ENCODE data around the gene BMERB1. TPM values are rescaled to one million over a fixed set of nuclear protein-coding genes. Genes with fewer than 3 reads are reported as not detected.
A peak's percentile ranks its signal among the peaks of the same experiment; 100 is the strongest.
"Not testable (repeated sequence)": the region's sequence is repeated elsewhere in the genome, so short reads cannot be mapped to it uniquely, and the experiment has no call there.

The BMERB1 gene
- total RNA-seq, 1 donor from 2014 or later: 26.4 TPM

DNA sequence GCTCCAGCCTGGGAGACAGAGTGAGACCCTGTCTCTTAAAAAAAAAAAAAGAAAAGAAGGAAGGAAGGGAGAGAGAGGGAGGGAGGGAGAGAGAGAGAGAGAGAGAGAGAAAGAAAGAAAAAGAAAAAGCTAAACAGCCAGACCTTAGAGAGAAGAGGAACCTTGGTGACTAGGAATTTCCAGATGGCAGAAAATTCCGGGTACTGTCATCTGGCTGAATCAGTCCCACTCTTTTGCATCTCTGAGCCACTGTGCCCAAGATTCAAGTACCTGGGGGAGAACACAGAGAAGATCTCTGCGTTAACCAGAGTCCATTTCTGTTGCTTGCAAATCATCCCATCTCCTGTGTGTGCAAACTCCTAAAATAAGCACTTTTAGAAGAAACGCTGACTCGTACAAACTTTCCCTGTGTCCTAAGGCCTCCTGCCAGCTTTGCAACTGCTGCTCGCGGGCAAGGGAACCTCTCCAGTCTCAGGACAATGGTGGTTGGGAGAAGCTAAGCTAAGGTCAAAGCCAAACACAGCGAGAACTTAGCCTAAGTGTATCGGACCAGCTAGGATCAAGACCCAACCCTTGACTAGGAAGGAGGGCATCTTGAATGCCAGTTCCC is 18.0 kb downstream of the BMERB1 start:
- peaks cover 4% of the 10 kb centered on the region for H3K27me3 Mint-ChIP-seq
- peak overlapping the region; percentile 46 for H3K27ac Mint-ChIP-seq
- H3K9me3 Mint-ChIP-seq: no peaks in the 10 kb centered on the region
- H3K4me3 Mint-ChIP-seq: no peak overlapping the region
- H3K36me3 Mint-ChIP-seq: no peaks in the 10 kb centered on the region
- H3K4me1 Mint-ChIP-seq (ENCODE audit: unreplicated experiment): peaks cover 18% of the 10 kb centered on the region
- DNase-seq (ENCODE audit: extremely low spot score, unreplicated experiment): no peak
- TF ChIP-seq, protein P1, sequence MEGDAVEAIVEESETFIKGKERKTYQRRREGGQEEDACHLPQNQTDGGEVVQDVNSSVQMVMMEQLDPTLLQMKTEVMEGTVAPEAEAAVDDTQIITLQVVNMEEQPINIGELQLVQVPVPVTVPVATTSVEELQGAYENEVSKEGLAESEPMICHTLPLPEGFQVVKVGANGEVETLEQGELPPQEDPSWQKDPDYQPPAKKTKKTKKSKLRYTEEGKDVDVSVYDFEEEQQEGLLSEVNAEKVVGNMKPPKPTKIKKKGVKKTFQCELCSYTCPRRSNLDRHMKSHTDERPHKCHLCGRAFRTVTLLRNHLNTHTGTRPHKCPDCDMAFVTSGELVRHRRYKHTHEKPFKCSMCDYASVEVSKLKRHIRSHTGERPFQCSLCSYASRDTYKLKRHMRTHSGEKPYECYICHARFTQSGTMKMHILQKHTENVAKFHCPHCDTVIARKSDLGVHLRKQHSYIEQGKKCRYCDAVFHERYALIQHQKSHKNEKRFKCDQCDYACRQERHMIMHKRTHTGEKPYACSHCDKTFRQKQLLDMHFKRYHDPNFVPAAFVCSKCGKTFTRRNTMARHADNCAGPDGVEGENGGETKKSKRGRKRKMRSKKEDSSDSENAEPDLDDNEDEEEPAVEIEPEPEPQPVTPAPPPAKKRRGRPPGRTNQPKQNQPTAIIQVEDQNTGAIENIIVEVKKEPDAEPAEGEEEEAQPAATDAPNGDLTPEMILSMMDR (conservative IDR thresholded peaks at IDR 0.05): no peak

DNA sequence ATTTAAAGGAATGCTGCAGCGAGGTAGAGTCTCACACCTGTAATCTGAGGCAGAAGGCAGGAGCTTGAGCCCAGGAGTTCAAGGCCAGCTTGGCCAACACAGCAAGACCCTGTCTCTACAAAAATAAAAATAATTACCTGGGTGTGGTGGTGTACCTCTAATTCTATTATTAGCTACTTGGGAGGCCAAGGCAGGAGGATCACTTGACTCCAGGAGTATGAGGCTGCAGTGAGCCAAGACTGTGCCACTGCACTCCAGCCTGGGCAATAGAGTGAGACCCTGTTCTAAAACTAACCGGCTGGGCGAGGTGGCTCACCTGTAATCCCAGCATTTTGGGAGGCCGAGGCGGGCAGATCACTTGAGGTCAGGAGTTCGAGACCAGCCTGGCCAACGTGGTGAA is 18.9 kb downstream of the BMERB1 start:
- H3K27ac Mint-ChIP-seq; H3K27me3 Mint-ChIP-seq; DNase-seq (ENCODE audit: extremely low spot score, unreplicated experiment); H3K9me3 Mint-ChIP-seq; H3K4me3 Mint-ChIP-seq; H3K36me3 Mint-ChIP-seq: not testable (repeated sequence)
- peaks cover 18% of the 10 kb centered on the region for H3K4me1 Mint-ChIP-seq (ENCODE audit: unreplicated experiment)

- H3K36me3 Mint-ChIP-seq, H3K9me3 Mint-ChIP-seq, H3K27me3 Mint-ChIP-seq, H3K4me3 Mint-ChIP-seq, H3K27ac Mint-ChIP-seq: not testable (repeated sequence)
- H3K4me1 Mint-ChIP-seq (ENCODE audit: unreplicated experiment): peaks cover 18% of the 10 kb centered on the region
- peak; percentile 20 for DNase-seq (ENCODE audit: extremely low spot score, unreplicated experiment)
Measured at GRCh38 chr16:15454933-15455332, 20.5 kb downstream of the BMERB1 start.

DNA sequence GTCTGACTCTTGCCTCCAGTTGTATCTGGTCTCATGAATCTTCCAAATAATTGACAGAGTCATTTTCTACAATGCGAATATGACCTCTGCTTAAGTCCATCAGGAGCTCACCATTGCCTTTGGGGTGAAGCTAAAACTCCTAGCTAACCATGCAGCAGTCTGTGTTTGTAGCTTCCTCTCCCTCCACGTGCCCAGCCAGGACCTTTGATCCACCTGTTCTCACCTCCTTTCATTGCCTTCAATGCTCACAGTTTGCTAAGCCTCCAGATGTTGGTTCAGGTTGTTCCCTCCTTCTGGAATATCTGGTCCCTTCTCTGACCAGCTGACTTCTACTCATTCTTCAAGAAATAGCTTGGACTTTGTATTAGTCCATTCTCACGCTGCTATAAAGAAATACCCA is 23.0 kb downstream of the BMERB1 start:
- peak; percentile 8 for DNase-seq (ENCODE audit: extremely low spot score, unreplicated experiment)
- H3K27me3 Mint-ChIP-seq: peaks cover 7% of the 10 kb centered on the region
- TF ChIP-seq, protein P1 (conservative IDR thresholded peaks at IDR 0.05): no peak
- H3K36me3 Mint-ChIP-seq: no peaks in the 10 kb centered on the region
- H3K9me3 Mint-ChIP-seq: no peaks in the 10 kb centered on the region
- no peak overlapping the region for H3K4me3 Mint-ChIP-seq
- no peak overlapping the region for H3K27ac Mint-ChIP-seq
- peaks cover 18% of the 10 kb centered on the region for H3K4me1 Mint-ChIP-seq (ENCODE audit: unreplicated experiment)

- no peaks in the 10 kb centered on the region for H3K36me3 Mint-ChIP-seq
- TF ChIP-seq, protein P1 (conservative IDR thresholded peaks at IDR 0.05): no peak
- H3K4me1 Mint-ChIP-seq (ENCODE audit: unreplicated experiment): peaks cover 13% of the 10 kb centered on the region
- peaks cover 7% of the 10 kb centered on the region for H3K27me3 Mint-ChIP-seq
- H3K27ac Mint-ChIP-seq: no peak overlapping the region
- DNase-seq (ENCODE audit: extremely low spot score, unreplicated experiment): peak; percentile 6
- no peak overlapping the region for H3K4me3 Mint-ChIP-seq
- H3K9me3 Mint-ChIP-seq: no peaks in the 10 kb centered on the region
Measured at GRCh38 chr16:15457958-15458357, 23.6 kb downstream of the BMERB1 start.

- no peak overlapping the region for H3K4me3 Mint-ChIP-seq
- no peaks in the 10 kb centered on the region for H3K9me3 Mint-ChIP-seq
- TF ChIP-seq, protein P1 (conservative IDR thresholded peaks at IDR 0.05): no peak
- no peaks in the 10 kb centered on the region for H3K36me3 Mint-ChIP-seq
- peaks cover 3% of the 10 kb centered on the region for H3K27me3 Mint-ChIP-seq
- peaks cover 6% of the 10 kb centered on the region for H3K4me1 Mint-ChIP-seq (ENCODE audit: unreplicated experiment)
- H3K27ac Mint-ChIP-seq: no peak overlapping the region
- no peak for DNase-seq (ENCODE audit: extremely low spot score, unreplicated experiment)
Measured at GRCh38 chr16:15459791-15460190, 25.4 kb downstream of the BMERB1 start.

GRCh38 chr16:15460601-15461000 is 26.2 kb downstream of the BMERB1 start:
- Mint-ChIP-seq H3K36me3 (no peaks in the 10 kb centered on the region), H3K9me3 (no peaks in the 10 kb centered on the region), H3K4me3 (no peak overlapping the region), H3K27ac (no peak overlapping the region), H3K27me3 (peaks cover 3% of the 10 kb centered on the region), H3K4me1 (ENCODE audit: unreplicated experiment) (peaks cover 4% of the 10 kb centered on the region)
- TF ChIP-seq, protein P1 (conservative IDR thresholded peaks at IDR 0.05): peak; percentile 5
- DNase-seq (ENCODE audit: extremely low spot score, unreplicated experiment): peak; percentile 2
